Measurements from ENCODE around the gene DMD.

Gene DMD

DNA sequence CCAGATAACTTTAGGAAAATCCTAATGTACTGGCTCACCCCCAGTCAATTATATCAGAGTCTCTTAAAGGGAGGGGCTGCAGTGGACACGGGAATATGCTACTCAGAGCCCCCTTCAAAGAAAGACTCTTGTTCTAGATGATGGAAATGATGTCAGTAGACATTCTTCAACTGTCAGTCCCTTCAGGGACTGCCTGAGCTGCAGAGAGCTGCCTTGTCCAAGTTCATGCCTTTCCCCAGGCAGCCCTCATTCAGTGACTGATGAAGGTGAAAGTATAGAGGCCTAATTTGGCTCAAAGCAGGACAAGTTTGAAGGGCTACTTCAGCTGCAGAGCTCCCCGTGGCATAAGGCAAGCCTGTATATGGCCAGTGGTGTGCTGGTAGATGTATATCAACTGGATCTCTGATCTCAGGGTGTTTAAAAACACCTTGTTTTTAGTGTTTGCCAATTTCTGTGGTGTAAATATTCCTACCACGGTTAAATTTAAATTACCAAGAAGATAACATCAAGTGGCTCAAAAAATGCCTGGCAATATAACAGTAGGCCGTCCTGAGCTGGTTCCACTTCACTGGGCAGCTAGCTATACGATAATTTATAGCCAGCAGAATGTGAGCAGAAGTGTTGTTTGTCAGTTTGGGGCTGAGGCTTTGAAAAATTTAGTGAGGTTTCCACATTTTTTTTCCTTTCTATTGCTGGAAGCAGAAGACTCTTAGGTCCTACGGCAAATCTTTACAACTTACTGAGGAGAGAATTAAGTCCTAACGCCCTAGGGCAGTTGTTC, 1390.7 kb downstream of the DMD start:
- no peak for DNase-seq

DNA sequence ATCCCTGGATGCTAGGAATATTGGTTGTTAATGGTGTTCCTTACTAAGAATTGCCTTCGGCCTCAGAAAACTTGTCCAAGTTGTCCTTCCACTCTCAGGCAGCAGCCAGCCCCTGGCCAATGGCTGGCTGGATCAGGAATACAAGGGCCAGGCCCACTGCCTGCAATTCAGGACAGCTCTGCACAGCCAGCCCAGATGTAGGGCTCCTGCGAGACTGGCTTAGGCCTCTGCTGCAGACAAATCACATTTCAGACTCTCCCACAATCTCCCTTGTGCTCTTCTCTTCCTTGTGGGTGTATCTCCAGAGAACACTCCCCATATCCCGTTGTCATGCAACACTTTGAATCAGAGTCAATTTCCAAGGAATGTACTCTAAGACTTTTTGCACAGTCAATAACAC, 1391.9 kb downstream of the DMD start:
- DNase-seq: no peak

DNA sequence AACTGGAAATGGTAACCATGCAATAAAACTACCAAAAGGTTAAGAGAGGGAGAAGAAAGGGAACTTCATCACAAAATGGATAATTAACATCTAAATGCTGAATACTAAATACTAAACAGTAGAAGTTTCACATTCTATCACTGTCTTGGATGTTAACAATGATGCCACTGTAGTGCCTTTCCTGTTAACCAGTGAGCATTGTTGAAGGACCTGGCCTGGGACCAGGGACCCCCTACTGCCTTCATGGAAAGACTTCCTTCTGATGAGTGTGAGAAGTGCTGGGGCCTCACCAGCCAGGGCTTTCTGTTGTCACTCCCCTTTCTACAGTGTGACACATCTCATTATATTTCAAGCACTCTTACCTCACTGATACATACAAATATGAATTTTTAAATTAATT, 1400.2 kb downstream of the DMD start:
- no peak for DNase-seq

DNA sequence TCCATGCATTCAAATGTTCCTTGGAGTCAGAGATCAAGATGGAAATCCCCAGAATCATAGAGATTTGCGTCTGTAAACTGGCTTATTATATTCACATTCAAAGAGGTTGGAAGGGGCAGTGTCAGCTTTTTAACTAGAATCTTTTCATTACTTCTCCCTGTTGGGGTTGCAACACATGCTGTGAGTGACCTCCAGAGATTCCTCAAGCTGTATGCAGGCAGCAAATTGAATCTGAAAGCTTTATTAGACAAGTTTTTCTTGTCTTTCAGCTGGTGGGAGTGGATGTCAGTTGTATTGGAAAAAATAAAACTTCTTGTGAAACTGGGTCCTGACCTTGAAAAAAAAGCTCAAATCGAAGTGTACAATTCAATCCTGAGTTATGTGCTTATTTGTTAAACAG, 1403.0 kb downstream of the DMD start:
- DNase-seq: no peak

DNA sequence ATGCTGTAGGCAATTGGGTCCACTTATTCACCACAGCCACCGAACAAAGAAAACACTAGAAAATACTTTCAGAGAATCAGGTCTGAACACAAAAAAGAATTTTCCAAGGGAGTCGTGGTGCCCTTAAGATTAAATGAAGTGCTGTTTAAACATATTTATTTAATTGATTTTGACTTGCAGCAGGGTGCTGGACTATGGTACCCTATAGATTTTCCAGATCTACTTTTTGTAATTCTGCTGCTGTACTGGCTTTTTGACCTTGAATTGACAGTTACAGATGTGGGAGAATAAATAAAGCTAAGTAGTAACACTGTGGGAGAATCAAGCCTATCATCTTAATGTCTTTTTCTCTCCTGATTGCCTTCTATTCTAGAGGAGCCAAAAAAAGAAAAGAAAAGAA, 1404.2 kb downstream of the DMD start:
- no peak for DNase-seq

DNA sequence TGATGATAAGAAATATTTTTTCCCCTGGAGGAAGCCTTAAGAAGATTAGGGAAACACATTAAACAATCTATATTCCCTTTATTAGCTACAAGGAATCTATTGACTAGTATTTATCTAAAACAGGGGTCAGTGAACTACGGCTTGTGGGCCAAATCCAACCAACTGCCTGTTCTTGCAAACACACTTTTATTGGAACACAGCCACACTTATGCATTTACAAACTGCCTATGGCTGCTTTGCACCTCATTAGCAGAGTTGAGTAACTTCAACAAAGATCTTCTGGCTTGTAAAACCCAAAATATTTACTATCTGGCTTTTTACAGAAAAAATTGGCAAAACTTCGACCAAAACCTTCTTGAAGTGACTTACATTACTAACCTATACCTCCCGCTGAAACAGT, 1405.6 kb downstream of the DMD start:
- no peak for DNase-seq

DNA sequence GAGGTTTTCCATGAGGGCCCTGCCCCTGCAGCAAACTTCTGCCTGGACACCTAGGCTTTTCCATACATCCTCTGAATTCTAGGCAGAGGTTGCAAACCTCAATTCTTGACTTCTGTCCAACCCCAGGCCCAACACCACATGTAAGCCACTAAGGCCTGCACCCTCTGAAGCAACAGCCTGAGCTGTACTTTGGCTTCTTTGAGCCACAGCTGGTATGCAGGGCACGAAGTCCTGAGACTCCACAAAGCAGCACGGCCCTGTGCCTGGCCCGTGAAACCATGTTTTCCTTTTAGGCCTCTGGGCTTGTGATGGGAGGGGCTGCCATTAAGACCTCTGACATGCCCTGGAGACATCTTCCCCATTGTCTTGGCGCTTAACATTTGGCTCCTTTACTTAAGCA, 1411.1 kb downstream of the DMD start:
- DNase-seq: no peak

DNA sequence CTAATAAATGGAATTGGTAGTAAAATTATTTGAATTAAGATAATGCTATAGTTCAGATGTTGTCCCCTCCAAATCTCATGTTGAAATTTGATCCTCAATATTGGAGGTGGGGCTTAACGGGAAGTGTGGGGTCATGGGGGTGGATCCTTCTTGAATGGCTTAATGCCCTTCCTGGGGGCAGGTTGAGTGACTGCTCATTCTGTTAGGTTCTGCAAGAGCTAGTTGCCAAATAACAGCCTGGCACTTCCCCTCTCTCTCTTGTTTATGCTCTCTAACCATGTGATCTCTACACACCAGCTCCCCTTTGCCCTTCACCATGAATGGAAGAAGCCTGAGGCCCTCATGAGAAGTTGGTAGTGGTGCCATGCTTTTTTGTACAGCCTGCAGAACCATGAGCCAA, 1414.7 kb downstream of the DMD start:
- no peak for DNase-seq

DNA sequence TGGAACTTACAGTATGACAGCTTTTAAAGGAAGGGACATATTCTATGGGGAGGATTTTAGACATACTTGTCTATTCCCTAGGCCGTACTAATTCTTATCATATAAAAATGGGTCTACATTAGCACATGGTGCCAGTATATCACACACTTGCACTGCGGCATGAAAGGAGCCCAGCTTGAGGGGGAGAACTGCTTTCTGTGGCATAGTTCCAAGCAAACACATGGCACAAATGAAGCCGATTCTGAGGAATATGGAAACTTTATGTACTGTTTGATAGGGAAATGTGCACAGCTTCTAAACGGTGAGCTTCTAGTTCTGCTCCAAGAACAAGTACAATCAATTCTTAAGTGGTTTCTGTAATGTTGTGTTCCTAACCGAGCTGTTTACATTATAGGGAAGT, 1463.9 kb downstream of the DMD start:
- DNase-seq: no peak

DNA sequence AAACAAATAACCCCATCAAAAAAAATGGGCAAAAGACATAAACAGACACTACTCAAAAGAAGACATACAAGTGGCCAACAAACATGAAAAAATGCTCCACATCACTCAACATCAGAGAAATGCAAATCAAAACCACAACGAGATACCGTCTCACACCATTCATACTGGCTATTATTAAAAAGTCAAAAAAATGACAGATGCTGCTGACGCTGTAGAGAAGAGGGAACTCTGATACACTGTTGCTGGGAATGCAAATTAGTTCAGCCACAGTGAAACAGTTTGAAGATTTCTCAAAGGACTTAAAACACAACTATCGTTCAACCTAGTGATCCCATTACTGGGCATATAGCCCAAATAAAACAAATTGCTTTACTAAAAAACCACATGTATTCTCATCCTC, 1468.3 kb downstream of the DMD start:
- DNase-seq: no peak

DNA sequence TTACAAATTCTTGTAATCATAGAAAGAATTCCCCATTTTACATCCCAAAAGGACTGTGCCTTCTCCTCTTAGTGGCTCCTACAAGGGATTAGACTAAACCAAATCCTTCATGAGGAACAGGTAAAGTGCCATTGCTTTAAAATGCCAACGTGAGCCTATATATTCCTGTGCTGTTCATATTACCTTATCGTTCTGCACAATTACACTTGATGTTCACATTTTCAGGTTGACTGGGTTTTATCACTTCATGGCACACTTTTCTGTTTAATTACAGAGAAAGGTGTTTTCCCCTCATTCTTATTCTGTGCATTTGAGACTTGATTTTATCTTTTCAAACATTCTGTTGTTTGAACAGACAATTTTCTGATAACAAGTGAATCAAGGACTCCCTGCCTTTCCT, 1493.9 kb downstream of the DMD start:
- no peak for DNase-seq

DNA sequence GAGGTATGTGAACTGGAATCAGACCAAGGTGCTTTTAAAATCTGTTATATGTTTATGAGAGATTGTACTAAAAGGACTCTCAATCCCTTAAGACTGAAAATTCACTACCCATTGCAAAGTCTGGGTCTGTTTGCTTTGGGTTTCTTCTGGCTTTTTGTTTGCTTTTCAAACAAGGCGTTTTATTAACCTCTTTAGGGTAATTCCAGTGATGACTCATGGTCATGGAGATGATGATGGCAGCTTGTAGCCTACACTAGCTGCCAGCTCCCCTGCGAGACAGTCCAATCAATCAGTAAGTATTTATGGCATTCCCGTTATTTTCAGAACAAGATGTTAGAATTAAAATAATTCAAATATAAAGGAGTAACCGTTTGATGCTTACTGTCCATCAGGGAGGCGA, 1495.7 kb downstream of the DMD start:
- DNase-seq: no peak

DNA sequence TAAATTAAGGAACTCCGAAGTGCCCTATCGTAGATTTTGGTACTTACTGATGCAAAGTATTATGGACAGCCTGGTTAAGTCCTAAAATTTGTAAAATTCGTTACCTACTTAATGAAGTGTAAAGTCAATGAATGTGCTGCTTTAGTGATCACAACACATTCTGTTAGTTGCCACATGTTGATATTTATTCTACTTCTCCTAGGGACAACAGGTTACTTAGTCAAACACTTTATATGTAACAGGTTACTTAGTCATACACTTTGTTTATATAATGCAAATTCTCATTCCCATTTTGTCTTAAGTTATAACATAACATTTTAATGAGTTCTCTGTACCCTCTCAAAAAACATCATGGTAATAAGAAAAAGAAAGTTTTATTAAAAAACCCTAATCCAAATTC, 1496.6 kb downstream of the DMD start:
- no peak for DNase-seq

DNA sequence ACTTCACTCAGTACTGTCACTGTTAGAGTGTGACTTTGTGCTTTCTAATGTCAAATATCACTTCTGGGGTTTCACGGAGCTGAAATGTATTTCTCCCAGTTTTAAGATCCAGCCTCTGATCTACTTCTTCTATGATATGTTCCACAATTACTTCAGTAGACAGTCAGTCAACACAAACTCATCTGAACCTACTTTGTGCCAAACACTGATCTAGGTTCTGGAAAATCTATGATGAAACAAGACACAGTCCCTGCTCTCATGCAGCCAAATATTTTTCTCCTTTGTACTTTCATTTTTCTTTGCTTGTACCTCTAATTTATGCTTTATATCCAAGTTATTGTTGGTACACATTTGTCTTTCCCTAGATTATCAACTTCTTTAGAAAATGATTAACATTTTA, 1498.2 kb downstream of the DMD start:
- DNase-seq: no peak

DNA sequence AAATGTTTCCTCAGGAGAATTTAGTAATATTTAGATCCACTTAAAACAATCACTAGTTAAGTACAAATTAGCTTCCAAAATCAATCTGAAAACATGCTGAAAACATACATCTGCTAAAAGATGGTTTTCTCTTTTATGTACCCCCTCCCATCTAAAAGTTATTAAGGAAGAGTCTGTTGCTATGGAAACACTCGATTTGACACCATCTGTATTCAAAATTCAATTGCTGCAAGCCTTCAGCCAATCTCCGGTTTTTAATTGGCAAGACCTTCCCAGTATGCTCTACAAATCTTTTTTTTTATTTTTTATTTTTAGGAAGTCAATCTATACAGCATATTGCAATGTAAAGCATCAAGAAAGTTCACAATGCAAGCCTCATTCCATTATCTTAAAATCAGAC, 1500.2 kb downstream of the DMD start:
- no peak for DNase-seq

DNA sequence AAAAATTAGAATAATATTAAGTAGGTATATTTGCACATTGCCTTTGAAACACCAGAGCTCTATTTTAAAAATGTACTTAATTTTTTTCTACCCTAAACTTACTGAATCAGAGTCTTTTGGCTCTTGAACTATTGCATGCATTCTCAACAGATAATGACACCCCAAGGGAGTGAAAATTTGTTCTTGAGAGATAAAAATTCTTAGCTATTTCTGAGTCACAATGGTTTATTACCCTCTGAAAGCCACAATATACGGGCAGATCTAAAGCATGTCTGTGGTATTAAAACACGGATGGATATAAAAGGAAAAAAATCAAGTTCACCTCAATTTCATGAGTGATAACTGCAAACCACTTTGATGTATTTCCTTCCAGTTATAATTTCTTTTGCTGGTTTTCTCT, 1503.2 kb downstream of the DMD start:
- no peak for DNase-seq

DNA sequence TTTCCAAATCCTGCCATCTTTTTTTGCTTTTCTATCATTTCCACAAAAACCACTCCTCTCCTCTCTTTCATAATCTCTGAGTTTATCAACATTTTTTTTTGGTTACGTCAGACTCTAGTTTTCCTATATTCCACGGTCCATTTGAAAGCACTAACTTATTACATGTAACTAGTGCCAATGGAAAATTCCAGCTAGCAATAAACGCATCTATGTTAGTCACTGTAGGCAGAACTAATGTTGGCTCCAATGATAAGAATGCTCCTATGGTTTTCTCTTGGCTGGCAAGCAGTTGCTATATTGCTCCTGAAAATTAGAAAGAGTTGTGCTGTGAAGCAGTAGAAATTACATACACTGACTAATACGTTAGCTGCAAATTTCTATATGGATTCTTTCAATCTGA, 1504.9 kb downstream of the DMD start:
- DNase-seq: no peak

DNA sequence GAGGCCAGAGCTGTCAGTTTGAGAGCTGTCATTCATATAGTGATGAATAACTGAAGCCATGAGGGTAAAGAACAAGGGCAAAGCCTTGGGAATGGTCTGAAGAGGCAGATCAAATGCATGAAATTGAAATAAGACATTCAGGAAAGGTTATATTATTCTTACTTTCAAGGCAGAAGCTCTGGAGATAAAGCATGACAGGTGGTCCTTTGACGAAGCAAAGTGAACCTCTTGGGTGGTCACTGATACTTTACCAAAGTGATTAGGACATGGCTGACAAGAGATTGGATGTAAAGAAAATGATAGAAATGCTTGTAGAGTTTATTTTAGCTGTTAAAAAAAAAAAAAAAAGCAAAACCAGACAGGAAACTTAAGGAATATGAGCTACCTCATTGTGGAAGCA, 1505.5 kb downstream of the DMD start:
- no peak for DNase-seq

DNA sequence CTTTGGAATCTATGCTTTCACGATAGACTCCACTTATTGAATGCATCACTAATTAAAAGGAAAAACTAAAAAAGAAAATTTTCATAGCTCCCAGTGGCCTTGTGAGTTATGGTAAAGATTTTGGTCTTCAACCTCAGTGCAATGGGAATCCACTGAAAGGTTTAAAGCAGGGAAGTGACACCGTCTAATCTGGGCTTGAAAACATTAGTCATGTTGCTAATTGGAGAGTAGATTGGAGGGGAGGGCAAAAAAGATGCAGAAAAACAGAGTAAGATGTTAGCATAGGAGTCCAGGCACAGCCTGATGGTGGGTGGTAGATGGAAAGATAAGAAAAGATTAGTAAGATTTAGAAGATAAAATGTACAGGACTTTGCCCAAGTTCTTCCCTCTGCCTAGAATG, 1506.4 kb downstream of the DMD start:
- no peak for DNase-seq

DNA sequence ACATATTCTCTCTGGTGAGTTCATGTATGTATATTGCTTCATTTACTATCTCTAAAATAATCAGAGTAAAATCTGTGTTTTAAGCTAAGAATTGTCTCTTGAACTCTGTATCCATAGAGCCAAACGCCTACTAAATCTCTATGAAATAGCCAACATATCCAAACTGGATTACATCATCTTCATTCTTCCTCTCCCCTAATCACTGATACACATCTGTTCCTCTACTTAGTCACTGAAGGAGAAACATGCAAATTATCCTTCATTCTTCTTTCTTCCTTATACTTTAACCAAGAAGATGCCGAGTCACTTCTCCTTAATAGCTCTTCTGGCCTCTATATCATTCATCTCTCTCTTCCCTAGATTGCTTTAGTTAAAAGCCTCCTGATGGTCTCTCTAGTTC, 1509.1 kb downstream of the DMD start:
- no peak for DNase-seq

DNA sequence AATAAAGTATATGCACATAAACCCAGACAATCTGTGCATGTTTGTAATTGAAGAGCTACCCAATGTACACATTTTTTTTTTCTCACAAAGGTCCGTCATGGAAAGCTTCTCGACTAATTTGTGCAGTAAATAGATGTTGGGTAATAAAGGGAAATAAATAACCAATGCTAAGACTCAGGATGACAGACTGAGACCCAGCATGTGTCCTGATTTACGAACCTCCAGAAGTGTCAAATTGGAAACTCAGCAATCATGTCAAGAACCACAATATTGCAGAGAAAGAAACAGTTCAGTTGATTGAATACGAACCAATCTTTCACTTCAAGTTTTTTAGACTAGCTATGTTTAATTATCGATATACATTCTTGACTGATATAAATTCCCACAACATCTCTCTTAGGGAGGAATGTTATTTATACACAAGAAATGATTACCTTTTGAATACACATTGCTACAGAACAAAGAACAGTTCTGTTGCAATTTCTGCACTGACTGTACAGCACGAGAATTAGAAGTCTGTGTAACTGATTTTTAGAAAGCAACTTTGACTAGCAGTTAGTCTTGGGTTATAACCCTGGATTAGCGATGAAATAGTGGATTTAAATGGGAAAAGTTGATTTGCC, 1513.9 kb downstream of the DMD start:
- no peak for DNase-seq

DNA sequence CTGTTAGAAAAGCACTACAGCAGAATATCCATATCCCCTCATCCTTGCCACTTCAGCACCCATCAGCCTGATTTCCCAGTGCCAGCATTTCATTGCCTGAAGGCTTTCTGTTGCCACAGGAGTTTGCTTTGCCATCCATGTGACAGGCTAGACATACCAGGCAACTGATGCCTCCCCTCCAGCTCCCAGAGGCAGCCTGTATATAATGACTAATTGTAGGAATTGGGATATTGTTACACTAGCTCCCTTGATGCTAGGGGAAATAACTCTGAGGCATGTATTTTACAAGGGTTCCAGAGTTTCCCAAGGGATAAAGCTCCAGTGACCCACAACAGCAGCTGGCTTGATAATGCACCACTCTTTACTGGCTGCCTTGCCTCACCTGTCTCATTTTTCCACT, 1531.5 kb downstream of the DMD start:
- no peak for DNase-seq

DNA sequence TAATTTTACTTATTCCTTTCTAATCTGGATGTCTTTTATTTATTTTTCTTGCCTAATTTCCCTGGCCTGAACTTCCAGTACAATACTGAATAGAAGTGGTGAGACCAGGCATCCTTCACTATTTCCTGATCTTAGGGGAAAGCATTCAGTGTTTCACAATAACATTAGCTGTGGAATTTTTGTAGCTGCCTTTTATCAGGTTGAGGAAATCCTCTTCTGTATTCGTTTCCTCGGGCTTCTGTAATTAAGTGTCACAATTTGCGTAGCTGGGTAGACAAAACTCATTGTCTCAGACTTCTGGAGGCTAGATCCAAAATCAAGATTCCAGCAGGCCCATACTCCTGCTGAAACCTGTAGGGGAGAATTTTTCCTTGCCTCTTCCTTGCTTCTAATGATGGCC, 1541.1 kb downstream of the DMD start:
- DNase-seq: no peak

DNA sequence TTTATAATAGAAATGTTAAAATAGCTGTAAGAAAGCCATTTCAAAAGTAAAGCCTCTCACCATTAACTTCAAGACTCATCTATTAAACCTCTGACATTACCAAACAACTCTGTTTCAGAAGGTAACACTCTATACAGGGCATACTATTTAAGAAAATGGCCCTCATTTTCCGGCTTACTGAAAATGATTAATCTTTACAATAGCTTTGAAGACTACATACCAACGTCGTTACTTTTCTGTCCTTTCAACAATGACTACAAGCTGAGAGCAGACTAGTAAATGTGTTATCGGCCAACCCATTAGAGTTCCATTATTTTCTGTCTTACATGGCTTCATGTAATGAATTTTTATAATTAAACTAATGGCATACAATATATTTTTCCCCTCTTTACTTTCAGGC, 1545.9 kb downstream of the DMD start:
- no peak for DNase-seq

DNA sequence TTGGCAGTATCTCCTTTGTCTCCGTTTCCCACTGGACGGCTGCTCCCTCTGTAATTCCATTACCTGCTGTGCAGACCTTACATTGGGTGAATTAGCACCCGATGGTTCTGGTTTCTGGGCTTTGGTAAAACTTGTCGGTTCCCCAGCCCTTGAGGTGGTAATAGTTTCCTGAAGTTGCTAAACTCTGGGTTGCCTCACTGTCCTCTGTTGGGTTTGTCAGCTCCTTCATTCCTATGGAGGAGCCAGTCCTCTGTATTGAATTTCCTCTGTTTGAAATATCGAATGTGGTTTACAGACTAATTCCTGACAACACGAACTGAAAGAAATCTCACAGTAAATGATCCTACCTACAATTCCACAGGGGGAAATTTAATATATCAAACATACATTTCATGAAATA, 1548.2 kb downstream of the DMD start:
- DNase-seq: no peak

All from activated CD4-positive, alpha-beta T cell treated with anti-CD3 and anti-CD28 coated beads for 4 hours (primary cell).